ENCODE measurements around the gene COX6B2.
A peak's percentile ranks its signal among the peaks of the same experiment; 100 is the strongest.
"Not testable (repeated sequence)": the region's sequence is repeated elsewhere in the genome, so short reads cannot be mapped to it uniquely, and the experiment has no call there.

The COX6B2 gene

GRCh38 chr19:55341595-55342531 is 12.7 kb downstream of the COX6B2 start:
- DNase-seq (ENCODE audit: low read depth), result no peak

- DNase-seq (ENCODE audit: low read depth), result peak; percentile 40
Measured at GRCh38 chr19:55341171-55341588, 13.3 kb downstream of the COX6B2 start.

GRCh38 chr19:55340784-55341147 is 13.8 kb downstream of the COX6B2 start:
- DNase-seq (ENCODE audit: low read depth), result no peak

GRCh38 chr19:55339889-55340783 is 14.4 kb downstream of the COX6B2 start:
- DNase-seq (ENCODE audit: low read depth), result no peak

- DNase-seq (ENCODE audit: low read depth), result peak; percentile 100
Measured at GRCh38 chr19:55339105-55339888, 15.2 kb downstream of the COX6B2 start, which contains the start of gene KMT5C. Gene KMT5C, plus strand, starts transcription at chr19:55339876. Its CDS starts 2,061 bp downstream, at chr19:55341937.

- DNase-seq (ENCODE audit: low read depth), result no peak
Measured at GRCh38 chr19:55336101-55336500, 18.4 kb downstream of the COX6B2 start.

GRCh38 chr19:55333870-55334269 is 20.6 kb downstream of the COX6B2 start:
- no peak for DNase-seq (ENCODE audit: low read depth)

- not testable (repeated sequence) for DNase-seq (ENCODE audit: low read depth)
Measured at GRCh38 chr19:55329791-55330190, 24.7 kb downstream of the COX6B2 start.

- not testable (repeated sequence) for DNase-seq (ENCODE audit: low read depth)
Measured at GRCh38 chr19:55328774-55329318, 25.7 kb downstream of the COX6B2 start.

- DNase-seq (ENCODE audit: low read depth), result no peak
Measured at GRCh38 chr19:55325172-55325571, 29.3 kb downstream of the COX6B2 start, which contains the start of gene TMEM150B. Gene TMEM150B, minus strand, starts transcription at chr19:55325341. Its CDS starts 4,305 bp downstream, at chr19:55321036.

GRCh38 chr19:55324662-55325061 is 29.9 kb downstream of the COX6B2 start:
- DNase-seq (ENCODE audit: low read depth), result no peak

GRCh38 chr19:55322204-55322885 is 32.2 kb downstream of the COX6B2 start:
- no peak for DNase-seq (ENCODE audit: low read depth)

- no peak for DNase-seq (ENCODE audit: low read depth)
Measured at GRCh38 chr19:55321466-55322137, 32.9 kb downstream of the COX6B2 start.

GRCh38 chr19:55320844-55321419 is 33.6 kb downstream of the COX6B2 start:
- DNase-seq (ENCODE audit: low read depth), result no peak

GRCh38 chr19:55319785-55320184 is 34.7 kb downstream of the COX6B2 start:
- no peak for DNase-seq (ENCODE audit: low read depth)

GRCh38 chr19:55316646-55317045 is 37.9 kb downstream of the COX6B2 start:
- DNase-seq (ENCODE audit: low read depth), result no peak

- no peak for DNase-seq (ENCODE audit: low read depth)
Measured at GRCh38 chr19:55315956-55316525, 38.5 kb downstream of the COX6B2 start.

- no peak for DNase-seq (ENCODE audit: low read depth)
Measured at GRCh38 chr19:55314396-55314795, 40.1 kb downstream of the COX6B2 start.

All from T-helper 22 cell (primary cell).